A204.1 (cell line): ENCODE measurements around the gene TUBB4B.

Experiments
- FAIRE-seq: peaks from 2 replicates; lab custom pipeline; 2012; peaks lifted over from hg19 to GRCh38; lab: Jason Lieb, UNC

Gene TUBB4B

DNA sequence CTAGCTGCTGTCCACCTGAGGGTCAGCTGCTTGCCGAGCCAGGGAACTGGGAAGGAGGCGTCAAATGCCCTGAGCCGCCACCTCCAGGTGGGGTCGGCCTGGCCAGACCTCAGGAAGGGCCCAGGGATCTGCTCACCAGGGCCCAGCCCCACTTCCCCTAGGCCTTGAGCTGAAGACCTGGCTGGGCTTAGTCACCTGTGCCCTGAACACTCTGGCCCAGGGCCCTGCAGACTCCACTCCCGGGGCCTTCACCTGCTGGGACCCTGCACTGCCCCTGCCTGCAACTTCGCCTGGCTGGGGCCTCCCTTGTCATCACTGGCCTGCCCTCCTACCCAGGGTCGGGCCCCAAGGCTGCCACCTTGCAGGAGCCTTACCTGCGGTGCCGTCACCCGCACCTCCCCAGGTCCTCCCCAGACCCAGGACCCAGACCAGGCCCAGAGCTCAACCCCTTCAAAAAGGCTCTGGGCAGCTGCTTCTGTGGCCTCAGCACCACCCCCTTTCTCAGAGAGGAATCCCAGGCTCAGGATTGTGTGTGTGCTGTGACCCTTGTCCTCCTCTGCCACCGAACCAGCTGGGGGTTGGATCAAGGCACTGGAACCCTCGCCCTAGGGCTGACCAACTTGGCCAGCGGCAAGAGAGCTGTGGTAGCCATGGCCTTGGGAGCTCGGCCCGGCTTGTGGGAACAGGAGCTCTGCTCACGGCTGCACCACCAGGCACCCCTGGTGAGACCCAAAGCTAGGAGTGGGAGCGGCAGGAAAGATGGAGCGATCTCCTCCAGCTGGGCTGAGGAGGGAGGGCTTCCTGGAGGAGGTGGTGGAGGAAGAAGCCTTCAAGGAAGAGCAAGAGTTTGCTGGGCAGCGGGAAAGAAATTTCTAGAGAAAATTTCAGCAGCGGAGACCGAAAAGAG, 12.9 kb downstream of the TUBB4B start:
- no peak for FAIRE-seq

DNA sequence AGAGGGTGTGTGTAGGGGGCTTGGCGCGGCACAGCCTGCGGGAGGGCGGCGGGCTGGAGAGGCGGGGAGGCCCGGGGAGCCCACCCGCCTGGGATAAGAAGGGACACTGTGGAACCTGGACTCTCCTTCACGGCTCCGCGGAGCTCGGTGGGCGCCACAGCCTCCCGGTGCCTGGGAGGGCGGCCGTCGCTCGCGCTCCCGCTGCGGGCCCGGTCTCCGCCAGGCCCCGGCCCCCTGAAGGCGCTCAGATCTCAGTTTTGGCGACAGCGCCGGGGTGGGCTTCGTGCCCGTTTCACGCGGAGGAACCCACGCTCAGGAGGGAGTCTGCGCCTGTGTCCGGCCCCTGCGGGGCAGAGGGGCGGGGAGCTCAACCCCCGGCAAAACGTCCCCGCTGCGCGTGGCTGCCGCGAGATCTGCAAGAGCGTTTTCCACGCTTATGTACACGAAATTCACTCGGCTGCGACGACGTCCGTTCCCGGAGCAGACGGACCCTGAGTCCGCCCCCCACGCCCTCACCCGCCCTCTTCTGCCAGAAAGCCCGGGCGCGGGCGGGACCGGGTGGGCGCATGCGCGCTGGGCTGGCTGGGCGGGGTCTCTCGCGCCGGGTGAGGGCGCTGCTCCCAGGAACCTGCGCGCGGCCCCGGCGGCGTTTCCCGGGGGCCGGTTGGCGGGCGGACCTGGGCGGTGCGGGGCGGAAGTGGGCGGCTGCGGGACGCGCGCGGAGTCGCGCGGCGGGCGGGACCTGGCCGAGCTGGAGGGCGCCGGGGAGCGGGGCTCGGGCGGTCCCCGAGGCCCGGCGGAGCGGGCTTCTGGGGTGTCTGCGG, 13.7 kb downstream of the TUBB4B start, which contains the start of gene NELFB:
NELFB (plus strand) TSS at position 704 of the 824 bp plus-strand sequence.
- FAIRE-seq, result no peak

DNA sequence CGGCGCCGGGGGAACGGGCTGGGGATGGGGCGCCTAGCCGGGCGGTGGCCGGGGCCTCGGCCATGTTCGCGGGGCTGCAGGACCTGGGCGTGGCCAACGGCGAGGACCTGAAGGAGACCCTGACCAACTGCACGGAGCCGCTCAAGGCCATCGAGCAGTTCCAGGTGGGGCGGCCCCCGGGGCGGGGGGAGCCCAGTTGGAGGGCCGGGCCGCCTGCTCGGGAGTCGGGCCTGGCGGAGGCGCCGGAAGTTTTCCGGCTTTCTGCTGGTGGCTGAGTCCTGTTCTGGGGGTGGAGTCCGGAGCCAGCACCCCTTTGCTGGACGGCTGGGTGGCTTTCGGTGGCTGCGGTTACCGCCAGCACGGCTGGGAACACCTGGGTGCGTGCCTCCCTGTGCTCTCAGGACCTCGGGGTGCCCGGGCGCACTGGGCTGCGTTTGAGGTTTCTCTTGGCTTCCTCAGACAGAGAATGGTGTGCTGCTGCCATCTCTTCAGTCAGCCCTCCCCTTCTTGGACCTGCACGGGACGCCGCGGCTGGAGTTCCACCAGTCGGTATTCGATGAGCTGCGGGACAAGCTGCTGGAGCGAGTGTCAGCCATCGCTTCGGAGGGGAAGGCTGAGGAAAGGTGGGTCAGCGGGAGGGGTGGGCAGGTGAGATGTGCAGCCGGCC, 14.5 kb downstream of the TUBB4B start:
- FAIRE-seq, result no peak

DNA sequence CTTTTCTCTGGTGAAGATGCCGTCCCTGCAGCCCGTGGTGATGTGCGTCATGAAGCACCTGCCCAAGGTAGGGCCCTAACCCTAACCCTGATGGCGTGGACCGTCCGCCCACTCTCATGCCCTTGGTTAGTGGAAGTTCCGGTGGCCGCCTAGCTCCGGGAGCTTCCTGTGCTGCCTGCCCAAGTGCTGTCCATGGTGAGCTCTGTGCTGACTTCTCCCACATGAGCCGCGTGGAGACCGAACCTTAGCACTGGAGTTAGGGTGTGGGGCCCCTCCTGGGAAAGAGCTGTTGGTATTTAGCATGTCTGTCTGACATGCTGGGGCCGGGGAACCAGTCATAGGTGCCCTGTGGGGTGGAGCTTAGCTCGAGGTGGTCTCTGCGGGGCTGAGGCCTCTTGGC, 15.3 kb downstream of the TUBB4B start:
- no peak for FAIRE-seq

DNA sequence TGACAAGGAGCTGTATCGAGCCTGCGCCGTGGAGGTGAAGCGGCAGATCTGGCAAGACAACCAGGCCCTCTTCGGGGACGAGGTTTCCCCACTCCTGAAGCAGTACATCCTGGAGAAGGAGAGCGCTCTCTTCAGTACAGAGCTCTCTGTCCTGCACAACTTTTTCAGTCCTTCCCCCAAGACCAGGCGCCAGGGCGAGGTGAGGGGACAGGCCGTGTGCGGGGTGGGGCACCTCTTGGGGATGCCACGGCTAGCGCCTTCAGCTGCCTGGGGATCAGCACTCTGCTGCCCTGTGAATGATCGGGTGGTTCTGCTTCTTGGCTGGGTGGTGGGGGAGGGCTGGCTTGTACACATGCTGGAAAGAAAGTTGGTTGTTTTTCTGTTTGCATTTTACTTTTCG, 15.8 kb downstream of the TUBB4B start:
- no peak for FAIRE-seq

DNA sequence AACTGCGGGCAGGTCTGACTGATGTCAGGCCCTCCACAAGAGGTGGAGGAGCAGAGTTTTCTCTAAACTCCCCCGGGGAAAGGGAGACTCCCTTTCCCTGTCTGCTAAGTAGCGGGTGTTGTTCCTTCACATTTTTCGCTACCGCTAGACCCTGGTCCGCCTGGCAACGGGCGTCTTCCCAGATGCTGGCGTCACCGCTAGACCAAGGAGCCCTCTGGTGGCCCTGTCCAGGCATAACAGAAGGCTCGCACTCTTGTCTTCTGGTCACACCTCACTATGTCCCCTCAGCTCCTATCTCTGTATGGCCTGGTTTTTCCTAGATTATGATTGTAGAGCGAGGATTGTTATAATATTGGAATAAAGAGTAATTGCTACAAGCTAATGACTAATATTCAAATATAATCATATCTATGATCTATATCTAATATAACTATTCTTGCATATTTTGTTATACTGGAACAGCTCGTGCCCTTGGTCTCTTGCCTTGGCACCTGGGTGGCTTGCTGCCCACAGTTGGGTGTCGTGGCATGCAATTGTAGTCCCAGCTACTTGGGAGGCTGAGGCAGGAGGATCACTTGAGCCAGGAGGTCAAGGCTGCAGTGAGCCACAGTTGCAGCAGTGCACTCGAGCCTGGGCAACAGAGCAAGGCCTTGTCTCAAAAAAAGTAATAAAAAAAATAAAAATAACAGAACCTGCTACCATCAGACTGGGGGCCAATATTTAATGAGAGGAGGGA, 21.3 kb downstream of the TUBB4B start:
- peak; percentile 27 for FAIRE-seq

DNA sequence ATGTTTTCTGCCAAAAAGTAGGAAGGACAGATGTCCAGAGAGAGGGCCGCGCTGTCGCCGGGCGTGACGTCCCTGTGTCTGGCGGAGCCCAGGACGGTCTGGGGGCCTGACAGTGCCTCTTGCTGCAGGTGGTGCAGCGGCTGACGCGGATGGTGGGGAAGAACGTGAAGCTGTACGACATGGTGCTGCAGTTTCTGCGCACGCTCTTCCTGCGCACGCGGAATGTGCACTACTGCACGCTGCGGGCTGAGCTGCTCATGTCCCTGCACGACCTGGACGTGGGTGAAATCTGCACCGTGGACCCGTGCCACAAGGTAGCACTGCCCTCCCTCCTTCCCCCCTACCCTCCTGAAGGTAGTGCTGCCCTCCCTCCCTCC, 21.8 kb downstream of the TUBB4B start:
- no peak for FAIRE-seq

DNA sequence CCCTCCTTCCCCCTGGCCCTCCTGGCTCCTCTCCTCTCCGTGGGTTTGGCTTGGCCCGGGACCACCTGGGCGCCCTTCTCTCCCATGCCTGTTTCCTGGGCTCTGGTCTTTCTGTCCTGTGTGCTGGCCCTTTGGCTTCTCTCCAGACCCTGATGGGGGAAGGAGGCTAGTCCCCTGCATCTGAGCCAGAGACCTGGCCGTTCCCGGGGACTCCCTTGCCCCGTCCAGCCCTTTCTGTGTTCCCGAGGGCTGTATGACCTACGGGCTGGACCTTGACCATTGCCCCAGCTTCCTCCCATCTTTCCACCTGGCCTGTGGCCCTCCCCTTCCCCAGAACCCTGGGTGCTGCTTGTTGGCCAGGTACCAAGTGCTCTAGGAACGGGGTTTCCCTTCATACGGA, 22.4 kb downstream of the TUBB4B start:
- no peak for FAIRE-seq

DNA sequence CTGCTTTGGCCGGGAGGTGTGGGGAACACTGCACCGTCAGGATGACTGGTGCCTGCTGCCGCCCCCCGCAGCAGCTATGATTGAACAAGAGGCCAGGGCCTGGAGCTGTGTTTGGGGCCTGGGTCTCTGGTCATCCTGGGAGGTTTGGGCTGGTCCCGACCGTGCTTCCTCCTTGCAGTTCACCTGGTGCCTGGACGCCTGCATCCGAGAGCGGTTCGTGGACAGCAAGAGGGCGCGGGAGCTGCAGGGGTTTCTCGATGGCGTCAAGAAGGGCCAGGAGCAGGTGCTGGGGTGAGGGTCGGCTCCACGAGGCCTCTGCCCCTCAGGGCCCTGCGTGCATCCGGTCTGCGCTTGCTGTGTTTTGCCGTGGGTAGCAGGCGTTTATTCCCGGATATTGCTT, 23.0 kb downstream of the TUBB4B start:
- FAIRE-seq, result no peak

DNA sequence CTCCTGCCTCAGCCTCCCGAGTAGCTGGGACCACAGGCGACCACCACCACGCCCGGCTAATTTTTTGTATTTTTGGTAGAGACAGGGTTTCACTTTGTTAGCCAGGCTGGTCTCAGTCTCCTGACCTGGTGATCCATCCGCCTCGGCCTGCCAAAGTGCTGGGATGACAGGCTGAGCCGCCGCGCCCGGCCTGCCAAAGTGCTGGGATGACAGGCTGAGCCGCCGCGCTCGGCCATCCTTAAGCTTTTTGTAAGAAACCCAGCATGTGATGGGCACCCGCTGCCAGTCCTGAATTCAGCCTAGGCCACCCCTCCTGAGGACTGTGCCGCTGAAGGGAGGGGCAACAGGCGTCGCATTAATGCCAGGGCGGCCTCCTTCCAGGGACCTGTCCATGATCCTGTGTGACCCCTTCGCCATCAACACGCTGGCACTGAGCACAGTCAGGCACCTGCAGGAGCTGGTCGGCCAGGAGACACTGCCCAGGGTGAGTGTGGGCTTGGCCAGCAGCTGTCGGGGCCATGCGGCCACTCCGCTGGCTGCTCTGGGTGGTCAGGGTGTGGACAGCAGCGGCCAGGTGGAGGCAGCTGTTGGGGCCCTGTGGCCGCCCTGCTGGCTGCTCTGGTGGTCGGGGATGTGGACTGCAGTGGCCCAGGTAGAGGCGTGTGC, 24.5 kb downstream of the TUBB4B start:
- FAIRE-seq, result no peak

DNA sequence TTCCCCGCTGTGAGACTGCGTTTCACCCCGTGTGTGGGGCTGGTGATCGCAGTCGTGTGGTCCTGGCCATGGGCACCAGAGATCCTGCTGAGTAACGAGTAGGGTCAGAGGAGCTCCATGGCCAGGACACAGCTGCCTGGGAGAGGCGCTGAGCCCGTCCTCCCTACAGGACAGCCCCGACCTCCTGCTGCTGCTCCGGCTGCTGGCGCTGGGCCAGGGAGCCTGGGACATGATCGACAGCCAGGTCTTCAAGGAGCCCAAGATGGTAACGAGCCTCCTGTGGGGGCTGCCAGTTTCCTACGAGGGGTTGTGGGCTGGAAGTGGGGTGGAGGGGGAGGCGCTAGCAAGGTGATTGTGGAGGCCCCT, 25.1 kb downstream of the TUBB4B start:
- no peak for FAIRE-seq

DNA sequence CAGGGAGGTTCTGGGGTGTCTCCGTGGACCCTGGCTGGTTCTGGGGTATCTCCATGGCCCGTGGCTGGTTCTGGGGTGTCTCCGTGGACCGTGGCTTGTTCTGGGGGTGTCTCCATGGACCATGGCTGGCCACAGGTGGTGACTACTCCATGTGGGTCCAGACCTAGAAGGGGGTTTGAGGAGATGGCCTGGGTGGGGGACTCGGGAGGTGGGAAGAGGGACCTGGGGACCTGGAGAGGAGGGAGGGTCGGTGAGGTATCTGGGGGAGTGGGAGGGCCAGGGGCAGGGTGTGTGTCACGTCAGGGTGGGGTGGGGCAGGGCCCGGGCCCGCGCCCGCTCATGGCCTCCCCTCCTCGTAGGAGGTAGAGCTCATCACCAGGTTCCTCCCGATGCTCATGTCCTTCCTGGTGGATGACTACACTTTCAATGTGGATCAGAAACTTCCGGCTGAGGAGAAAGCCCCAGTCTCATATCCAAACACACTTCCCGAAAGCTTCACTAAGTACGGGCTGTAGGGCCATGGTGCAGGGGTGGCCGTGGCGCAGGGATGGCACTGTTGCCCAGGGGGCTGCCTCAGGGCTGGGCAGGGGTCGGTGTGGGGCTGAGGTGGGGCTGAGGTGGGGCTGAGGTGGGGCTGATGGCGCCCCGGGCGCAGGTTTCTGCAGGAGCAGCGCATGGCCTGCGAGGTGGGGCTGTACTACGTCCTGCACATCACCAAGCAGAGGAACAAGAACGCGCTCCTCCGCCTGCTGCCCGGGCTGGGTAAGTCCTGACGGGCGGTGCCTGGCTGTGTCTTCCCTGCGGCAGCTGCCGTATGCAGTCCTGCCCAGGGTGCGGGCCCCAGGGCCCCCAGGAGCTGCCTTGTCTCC, 25.7 kb downstream of the TUBB4B start:
- no peak for FAIRE-seq

DNA sequence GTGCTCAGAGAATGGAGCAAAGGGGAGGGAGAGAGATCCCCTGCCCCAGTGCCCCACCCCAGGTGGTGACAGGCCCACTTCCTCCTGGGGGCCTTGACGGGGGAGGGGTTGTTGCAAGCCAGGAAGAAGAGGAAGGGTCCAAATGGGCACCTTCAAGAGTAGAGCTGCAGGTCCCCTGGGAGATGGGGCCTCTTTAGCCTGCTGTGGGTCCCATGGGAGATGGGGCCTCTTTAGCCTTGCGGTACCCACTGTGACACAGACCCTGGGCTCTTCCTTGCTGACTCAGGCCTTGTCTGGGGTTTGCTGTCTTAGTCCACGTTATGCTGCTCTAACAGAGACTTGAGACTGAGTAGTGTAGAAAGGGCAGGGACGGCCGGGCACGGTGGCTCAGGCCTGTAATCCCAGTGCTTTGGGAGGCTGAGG, 26.9 kb downstream of the TUBB4B start:
- FAIRE-seq, result no peak

DNA sequence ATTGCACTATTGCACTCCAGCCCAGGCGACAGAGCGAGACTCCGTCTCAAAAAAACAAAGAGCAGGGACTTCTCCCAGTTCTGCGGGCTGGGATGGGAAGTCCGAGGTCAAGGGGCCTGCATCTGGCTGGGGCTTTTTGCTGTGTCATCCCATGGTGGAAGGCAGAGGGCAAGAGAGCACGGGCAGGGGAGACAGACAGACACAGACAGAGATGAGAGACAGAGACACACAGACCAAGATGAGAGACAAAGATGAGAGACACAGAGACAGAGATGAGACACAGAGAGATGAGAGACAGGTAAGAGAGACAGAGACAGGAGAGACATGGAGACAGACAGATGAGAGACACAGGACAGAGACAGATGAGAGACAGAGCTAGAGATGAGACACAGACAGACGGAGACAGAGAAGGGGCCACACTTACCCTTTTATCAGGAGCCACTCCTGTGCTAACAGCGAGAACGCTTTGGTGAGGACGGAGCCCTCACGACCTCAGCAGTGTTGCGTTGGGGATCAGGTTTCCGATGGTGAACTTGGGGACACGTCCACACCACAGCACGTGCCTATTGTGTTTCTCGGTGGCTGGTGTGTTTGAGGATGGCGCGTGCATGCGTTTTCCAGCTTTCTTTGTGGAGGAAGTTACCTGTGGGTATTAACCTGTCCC, 27.6 kb downstream of the TUBB4B start:
- no peak for FAIRE-seq

DNA sequence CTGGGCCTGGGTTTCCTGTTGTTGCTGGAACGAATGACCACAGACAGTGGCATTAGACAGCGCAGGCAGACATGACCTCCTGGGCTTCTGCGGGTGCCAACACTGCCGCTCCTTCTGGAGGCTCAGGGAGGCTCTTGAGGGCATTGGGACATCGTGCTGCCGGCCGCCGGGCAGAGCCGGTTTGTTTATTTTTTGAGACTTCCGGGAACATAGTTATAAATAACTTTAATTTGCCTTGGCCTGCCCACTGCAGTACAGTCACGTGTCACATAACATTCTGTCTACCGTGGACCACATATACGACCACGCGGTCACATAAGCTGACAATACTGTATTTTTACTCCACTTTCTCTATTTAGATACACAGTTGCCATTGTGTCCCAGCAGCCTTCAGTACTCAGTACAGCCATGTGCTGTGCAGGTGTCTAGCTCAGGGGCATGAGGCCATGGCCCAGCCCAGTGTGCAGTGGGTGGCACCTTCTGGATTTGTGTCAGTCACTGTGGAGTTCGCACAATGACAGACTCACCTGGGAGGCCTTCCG, 28.2 kb downstream of the TUBB4B start:
- FAIRE-seq, result no peak

DNA sequence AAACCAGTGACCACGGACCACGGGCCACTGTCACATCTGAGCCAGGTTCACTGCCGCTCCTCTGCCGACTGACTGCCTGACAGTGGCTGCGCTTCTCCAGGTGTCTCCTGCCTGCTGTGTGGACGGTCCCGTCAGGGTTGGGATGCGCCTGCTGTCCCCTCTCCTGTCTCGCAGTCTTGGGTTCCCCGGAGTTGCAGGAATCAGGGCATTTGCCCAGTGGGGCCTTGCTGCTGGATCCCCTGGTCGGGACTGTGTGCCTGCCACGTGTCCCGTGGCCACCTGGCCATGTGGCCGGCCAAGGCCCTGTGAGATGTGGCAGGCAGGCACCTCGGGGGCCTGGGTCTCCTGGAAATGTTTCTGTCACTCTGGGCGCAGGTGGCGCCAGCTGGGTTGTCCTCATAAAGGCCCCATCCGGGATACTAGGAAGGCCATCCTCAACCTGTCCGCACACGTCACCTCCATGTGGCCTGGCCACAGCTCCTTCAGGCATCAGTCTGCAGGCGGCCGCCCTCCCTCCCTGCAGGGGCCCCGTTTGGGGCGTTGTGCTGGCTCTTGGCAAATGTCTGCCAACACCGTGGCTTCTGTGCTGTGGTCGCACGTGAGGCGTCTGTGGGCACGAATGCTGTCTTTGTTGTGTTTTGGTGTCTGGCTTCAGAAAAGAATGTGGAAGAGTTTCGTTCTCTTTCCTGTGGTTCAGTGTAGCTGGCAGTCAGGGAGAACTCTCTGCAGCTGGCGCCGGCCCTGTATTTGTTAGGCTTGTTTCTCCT, 30.0 kb downstream of the TUBB4B start:
- no peak for FAIRE-seq

DNA sequence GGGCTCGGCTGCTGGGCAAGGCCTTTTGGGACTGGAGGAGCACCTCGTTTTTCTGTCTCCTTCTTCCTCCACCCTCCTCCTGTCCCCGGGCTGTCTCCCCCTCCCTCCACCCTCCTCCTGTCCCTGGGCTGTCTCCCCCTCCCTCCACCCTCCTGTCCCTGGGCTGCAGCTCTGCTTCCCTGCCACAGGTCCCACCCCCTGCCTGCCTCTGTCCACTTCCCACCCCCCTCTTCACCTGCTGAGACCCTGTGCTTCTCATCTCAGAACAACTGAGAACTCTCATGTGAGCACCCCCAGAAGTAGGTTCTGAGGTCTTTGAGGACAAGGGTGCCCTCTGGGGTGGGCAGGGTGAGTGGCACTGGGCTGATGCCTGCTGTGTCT, 30.6 kb downstream of the TUBB4B start:
- FAIRE-seq, result no peak

DNA sequence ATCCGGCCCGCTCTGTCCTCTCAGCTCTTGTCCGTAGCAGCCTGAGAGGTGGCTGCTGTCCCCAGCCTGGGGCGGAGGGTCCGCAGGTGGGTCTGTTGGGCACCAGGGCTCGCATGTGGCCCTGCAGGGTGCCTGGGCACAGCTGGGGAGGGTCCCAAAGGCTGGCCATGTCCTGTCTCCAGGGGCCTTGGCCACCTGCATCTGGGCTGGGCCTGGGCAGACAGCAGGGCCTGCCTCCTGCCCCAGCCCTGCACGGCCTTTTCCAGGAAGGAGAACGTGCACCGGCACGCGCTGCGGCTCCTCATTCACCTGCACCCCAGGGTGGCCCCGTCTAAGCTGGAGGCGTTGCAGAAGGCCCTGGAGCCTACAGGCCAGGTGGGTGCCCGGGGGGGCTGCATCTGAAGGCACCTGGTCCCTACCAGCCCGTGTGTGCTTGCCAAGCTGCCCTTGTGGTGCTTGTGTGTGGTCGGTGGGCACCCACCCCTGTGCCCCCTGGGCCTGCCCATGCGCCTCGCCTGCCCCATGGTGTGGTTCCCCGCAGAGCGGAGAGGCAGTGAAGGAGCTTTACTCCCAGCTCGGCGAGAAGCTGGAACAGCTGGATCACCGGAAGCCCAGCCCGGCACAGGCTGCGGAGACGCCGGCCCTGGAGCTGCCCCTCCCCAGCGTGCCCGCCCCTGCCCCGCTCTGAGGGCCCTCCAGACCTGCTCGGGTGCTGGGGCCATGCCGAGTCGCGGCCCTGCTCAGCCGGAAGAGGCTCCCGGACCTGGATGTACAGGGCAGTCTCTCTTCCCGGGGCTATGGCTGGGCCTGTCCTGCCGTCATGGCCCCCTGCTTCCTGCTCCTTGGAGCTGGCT, 31.4 kb downstream of the TUBB4B start:
- FAIRE-seq, result no peak
